CD4-positive, alpha-beta T cell treated with Interleukin-15 for 1 hour (primary cell): ENCODE results near the gene LTBR.
"Not testable (repeated sequence)": the region's sequence is repeated elsewhere in the genome, so short reads cannot be mapped to it uniquely, and the experiment has no call there.

Experiments used
- DNase-seq: peaks from one replicate; pipeline ENCODE4 v3.0.0-alpha.2; 2020

Gene LTBR

DNA sequence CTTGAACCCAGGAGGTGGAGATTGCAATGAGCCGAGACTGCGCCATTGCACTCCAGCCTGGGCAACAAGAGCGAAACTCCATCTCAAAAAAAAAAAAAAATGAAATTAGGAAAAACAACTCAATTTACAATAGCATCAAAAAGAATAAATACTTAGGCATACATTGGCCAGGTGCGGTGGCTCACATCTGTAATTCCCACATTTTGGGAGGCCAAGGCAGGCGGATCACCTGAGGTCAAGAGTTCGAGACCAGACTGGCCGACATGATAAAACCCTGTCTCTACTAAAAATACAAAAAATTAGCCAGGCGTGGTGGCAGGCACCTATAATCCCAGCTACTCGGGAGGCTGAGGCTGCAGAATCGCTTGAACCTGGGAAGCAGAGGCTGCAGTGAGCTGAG, 43.8 kb downstream of the LTBR start:
- DNase-seq: not testable (repeated sequence)

DNA sequence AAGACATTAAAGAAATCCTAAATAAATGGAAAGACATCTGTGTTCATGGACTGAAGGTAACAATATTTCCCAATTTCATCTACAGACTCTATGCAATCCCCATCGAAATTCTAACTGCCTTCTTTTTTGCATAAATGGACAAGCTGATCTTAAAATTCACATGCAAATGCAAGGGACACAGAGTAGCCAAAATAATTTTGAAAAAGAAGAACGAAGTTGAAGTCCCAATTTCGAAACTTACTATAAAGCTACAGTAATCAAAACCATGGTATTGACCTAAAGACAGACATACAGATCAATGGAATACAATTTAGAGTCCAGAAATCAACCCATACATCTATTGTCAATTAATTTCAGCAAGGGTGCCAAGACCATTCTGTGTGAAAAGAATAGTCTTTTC, 44.4 kb downstream of the LTBR start:
- no peak for DNase-seq

DNA sequence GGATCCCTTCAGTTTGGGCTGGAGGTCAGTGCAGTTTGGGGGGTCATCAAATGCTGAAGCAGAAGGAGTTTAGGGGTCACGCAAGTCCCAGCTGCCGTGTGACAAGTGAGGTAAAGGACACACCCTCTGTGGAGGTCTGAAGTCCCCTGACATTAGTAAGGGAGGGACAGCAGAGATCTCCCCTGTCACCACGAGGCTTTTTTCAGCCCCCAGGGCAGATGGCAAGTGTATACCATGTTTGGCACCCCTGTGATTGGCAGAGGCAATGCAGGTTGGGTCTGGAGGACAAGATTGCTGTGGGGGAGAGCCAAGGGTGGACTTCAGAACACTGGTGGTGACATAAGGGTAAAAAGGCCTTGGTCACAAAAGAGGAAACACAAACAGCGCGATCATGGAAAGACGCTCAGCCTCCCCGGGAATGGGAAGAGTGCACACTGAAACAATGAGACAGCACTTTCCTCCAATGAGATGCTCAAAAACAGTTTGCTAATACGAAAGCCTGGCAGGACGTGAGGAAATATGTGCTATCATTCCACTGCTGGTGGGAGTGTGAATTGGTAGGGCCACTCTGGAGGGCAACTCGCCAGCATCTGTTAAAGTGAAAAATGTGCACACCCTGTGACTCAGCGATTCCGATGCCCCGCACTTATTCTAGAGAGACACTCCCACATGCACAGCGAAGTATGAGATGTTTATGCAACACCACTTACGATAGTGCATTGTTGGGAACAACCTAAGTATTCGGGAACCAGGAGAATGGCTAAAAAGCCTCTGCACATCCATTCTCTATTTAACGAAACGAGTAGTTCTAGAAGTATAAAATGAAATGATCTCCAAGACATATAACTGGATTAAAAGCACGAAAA, 46.4 kb downstream of the LTBR start:
- no peak for DNase-seq

- DNase-seq: no peak
Measured at GRCh38 chr12:6432991-6433390, 49.0 kb downstream of the LTBR start.

- no peak for DNase-seq
Measured at GRCh38 chr12:6434205-6435140, 50.5 kb downstream of the LTBR start.

- no peak for DNase-seq
Measured at GRCh38 chr12:6435961-6436715, 52.2 kb downstream of the LTBR start.

GRCh38 chr12:6437586-6437985, 53.6 kb downstream of the LTBR start:
- no peak for DNase-seq

DNA sequence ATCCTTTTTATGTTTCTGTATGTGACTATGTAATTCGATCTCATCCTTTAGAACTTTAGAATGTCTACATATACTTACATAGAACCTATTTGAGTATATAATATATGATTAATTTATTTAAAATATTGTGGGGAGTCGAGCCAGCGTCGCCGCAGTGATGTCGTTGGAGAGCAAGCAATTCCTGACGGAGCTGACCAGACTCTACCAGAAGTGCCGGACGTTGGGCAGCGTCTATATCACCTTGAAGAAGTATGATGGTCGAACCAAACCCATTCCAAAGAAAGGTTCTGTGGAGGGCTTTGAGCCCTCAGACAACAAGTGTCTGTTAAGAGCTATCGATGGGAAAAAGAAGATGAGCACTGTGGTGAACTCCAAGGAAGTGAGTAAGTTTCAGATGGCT, 54.4 kb downstream of the LTBR start:
- DNase-seq: no peak

- no peak for DNase-seq
Measured at GRCh38 chr12:6440391-6440790, 56.4 kb downstream of the LTBR start.
